Mesodermal cell (in vitro differentiated cells): ENCODE results near the gene MASTL. TPM values are rescaled to one million over a fixed set of nuclear protein-coding genes. Genes with fewer than 3 reads are reported as not detected.

Experiments
- H3K27ac ChIP-seq: 2 replicates; pipeline ENCODE4 v1.7.0; 2013; ENCODE audit warnings: mild to moderate bottlenecking, low read depth, low read length, moderate library complexity; ENCODE audit not compliant: severe bottlenecking
- H3K36me3 ChIP-seq: 2 replicates; pipeline ENCODE4 v1.7.1; 2013; ENCODE audit warnings: mild to moderate bottlenecking, low read length, moderate library complexity; ENCODE audit not compliant: control insufficient read depth, insufficient read depth
- H3K4me1 ChIP-seq: one replicate; pipeline ENCODE4 v1.7.1; 2013; ENCODE audit warnings: mild to moderate bottlenecking, low read length; ENCODE audit not compliant: insufficient read depth, control insufficient read depth, poor library complexity, severe bottlenecking
- H3K4me3 ChIP-seq: 2 replicates; pipeline ENCODE4 v1.7.0; 2013; ENCODE audit warnings: low read length, control low read depth, mild to moderate bottlenecking; ENCODE audit not compliant: insufficient read depth, poor library complexity, severe bottlenecking; ENCODE audit errors: extremely low read depth
- H3K9me3 ChIP-seq: 2 replicates; pipeline ENCODE4 v1.7.1; 2013; ENCODE audit warnings: mild to moderate bottlenecking, low read length, moderate library complexity; ENCODE audit not compliant: control insufficient read depth
- WGBS, 2 experiments: methylation state at CpG; one replicate each; pipeline ENCODE4 v1.1.5; 2013; ENCODE audit warnings: missing lambda C conversion rate in 2 of 2; ENCODE audit not compliant: insufficient coverage in 2 of 2; 5-methylcytosine and 5-hydroxymethylcytosine counted together
- polyA plus RNA-seq, 2 experiments: library from polyadenylated mRNA; stranded (reverse); fragments of 50-300 nt; gene quantifications; one replicate each; pipeline ENCODE4 v1.2.3, GENCODE V29; 2013

The MASTL gene
- 32.9 TPM for polyA plus RNA-seq (2013, experiment 1 of 2)
- 35.5 TPM for polyA plus RNA-seq (2013, experiment 2 of 2)

DNA sequence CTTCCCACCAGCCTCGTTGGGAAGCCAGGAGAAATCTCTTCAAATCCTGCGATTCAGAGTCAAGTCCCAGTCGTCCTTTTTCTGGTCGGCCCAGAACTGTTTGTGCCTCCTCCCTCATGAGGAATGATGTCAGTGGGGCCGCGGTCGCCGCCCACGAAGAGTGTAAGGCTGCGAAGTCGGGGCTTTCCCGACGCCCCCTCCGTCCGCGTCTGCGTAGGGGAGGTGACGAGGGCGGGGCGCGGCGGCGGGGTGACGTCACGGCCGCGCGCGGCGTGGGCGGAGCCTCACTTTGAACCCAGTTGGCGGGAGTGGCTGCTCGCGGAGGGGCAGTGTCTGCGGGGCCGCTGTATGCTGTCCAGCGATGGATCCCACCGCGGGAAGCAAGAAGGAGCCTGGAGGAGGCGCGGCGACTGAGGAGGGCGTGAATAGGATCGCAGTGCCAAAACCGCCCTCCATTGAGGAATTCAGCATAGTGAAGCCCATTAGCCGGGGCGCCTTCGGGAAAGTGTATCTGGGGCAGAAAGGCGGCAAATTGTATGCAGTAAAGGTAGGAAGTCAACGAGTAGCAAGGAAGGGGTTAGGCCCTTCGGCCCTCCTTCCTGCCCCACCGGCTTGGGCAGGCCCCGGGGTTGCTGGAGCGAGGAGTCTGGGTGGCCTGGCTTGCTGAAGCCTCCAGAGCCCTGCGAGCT is at the start of gene MASTL:
Gene MASTL, plus strand, starts transcription at position 287 of the 689 bp plus-strand sequence. Its CDS starts 75 bp downstream, at position 362.
- Histone ChIP-seq H3K36me3 (peaks cover 40% of the 10 kb centered on the region), H3K27ac (peak within 1 kb of the TSS; percentile 98), H3K9me3 (no peaks in the 10 kb centered on the region), H3K4me1 (peaks cover 5% of the 10 kb centered on the region), H3K4me3 (peak within 1 kb of the TSS; percentile 84)
- 0% methylated on average over 29 to 44 of the region's 55 CpGs for WGBS, 2 experiments

DNA sequence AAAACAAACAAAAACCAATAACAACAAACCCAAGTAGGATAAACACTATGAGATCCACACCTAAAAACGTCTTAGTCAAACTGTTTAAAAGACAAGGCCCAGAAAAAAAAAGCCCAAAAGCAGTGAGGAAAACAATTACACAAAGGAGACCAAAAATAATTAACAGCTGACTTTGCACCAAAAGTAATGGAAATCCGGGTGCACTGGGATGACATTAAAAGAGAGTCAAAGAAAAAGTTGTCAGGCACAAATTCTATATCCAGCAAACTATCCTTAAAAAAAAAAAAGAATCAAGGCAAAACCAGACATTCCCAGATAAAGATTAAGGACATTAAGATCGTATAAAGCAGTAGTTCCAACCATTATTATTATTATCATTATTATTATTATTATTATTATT is 47.0 kb upstream of the MASTL start:
- Histone ChIP-seq H3K4me3 (no peak overlapping the region), H3K4me1 (no peaks in the 10 kb centered on the region), H3K36me3 (peaks cover 62% of the 10 kb centered on the region), H3K27ac (no peak overlapping the region), H3K9me3 (no peaks in the 10 kb centered on the region)
- 80 to 86% methylated on average over 1 of the region's 3 CpGs for WGBS, 2 experiments

DNA sequence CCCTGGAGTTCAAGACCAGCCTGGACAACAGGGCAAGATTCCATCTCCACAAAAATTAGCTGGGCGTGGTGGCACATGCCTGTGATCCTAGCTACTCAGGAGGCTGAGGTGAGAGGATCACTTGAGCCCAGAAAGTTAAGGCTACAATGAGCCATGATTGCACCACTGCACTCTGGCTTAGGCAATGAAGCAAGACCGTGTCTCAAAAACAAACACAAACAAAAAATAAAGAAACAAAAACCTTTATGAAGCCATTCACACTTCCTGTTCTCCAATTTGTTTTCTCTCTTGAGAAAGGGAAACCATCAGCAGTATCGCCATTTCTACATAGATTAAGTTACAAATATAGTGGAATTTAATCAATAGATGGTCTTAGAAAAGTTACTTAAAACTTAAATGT is 20.8 kb upstream of the MASTL start:
- WGBS, 2 experiments, result 96 to 100% methylated on average over 1 to 2 of the region's 3 CpGs
- H3K36me3 ChIP-seq, result peaks cover 72% of the 10 kb centered on the region
- no peak overlapping the region for H3K27ac ChIP-seq
- no peak overlapping the region for H3K4me3 ChIP-seq
- H3K9me3 ChIP-seq, result no peaks in the 10 kb centered on the region
- H3K4me1 ChIP-seq, result no peaks in the 10 kb centered on the region

DNA sequence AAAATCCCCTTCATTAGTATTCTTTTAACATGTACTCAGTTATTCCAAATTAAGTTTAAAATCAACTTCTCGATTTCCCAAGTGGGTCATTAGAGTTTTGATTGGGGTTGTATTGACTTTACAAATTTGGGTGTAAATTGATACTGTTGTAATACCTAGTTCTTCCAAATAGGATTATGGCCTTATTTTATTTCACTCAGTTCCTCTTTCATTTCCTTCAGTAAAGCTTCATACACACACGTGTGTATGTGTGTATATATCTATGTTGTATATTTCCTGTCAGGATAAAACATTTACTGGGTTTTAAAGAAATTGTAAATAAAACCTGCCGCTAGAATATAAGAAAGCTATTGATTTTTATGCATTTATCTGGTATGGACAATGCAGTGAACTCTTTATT is 16.9 kb upstream of the MASTL start:
- peaks cover 75% of the 10 kb centered on the region for H3K36me3 ChIP-seq
- H3K27ac ChIP-seq, result no peak overlapping the region
- no peak overlapping the region for H3K4me3 ChIP-seq
- H3K4me1 ChIP-seq, result no peaks in the 10 kb centered on the region
- H3K9me3 ChIP-seq, result no peaks in the 10 kb centered on the region
- 83 to 86% methylated on average over 1 of the region's 3 CpGs for WGBS, 2 experiments

DNA sequence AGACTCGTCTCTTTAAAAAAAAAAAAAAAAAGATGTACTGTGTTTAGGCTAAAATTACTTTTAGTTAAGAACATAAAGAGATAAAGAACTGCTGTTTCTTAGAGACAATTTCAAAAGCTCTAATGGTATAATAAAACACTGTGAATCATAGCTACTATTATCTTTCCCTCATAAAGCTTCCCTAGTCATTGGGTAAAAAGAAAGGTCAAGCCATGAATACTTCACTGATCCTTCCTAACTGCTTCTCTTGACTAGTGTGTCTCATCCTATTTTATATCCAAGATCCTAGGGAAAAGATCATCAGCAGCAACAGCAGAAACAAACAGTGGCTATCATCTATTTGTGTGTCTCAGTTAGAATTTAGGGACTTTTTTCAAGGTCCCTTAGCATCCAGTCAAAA is 11.5 kb upstream of the MASTL start:
- no peak overlapping the region for H3K4me3 ChIP-seq
- H3K36me3 ChIP-seq, result peaks cover 90% of the 10 kb centered on the region
- no peak overlapping the region for H3K27ac ChIP-seq
- no CpG with 5 or more reads among the region's 1 CpG for WGBS, 2 experiments
- no peaks in the 10 kb centered on the region for H3K4me1 ChIP-seq
- H3K9me3 ChIP-seq, result no peaks in the 10 kb centered on the region

DNA sequence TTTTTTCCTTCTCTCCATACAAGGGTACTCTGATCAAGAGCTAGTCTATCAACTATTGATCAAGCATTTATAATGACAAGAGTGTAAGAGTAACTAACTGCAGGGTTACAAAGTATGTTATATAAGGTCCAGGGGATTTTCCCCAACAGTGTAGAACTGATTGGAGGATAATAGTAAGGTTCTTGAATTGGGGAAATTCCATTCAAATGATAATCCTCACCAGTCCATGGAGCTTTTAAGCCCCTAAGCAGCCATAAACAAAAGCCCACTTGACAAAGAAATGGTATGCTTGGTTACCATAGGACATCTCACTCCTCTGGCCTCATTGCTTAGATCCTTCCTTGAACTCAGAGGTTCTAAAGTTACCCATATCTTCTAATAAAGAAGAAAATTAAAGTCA is 9.2 kb upstream of the MASTL start:
- H3K27ac ChIP-seq, result no peak overlapping the region
- no peaks in the 10 kb centered on the region for H3K4me1 ChIP-seq
- no peaks in the 10 kb centered on the region for H3K9me3 ChIP-seq
- H3K4me3 ChIP-seq, result no peak overlapping the region
- H3K36me3 ChIP-seq, result peaks cover 83% of the 10 kb centered on the region

DNA sequence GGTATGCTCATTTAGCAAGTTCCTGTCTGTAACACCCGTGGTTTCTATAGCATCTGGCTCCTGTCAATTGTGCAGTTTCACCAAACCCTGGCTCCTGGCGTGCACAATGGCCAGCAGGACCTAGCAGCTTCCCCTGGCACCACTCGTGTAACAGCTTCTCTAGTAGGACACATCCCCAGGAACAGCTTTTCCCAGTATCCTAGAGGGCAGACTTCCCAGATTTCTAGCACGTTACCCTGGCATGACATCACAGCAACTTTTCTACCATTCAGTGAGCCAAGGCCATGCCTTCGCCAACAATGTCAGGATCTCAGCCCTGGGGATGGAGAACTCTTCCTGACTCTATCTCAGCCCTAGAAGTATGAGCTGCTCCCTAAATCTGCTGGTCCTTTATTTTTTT is 7.5 kb upstream of the MASTL start:
- WGBS, 2 experiments, result 98 to 100% methylated on average over 5 of the region's 5 CpGs
- Histone ChIP-seq H3K36me3 (peaks cover 76% of the 10 kb centered on the region), H3K4me3 (no peak overlapping the region), H3K27ac (no peak overlapping the region), H3K4me1 (peaks cover 4% of the 10 kb centered on the region), H3K9me3 (no peaks in the 10 kb centered on the region)

DNA sequence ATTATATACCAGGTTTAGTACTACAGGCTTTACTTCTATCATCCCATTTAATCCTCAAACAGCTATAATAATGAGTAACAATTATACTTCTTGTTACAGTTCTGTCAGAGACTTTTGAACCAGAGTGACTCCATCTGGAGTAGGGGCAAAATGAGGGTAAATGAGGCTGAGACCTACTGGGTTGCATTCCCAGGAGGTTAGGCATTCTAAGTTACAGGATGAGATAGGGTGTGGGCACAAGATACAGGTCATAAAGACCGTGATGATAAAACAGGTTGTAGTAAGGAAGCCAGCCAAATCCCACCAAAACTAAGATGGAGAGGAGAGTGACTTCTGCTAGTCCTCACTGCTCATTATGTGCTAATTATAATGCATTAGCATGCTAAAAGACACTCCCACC is 4.9 kb upstream of the MASTL start:
- peaks cover 54% of the 10 kb centered on the region for H3K36me3 ChIP-seq
- WGBS, 2 experiments, result 80% methylated on average over 1 of the region's 1 CpG; no CpG with 5 or more reads in 1 of the 2 experiments

DNA sequence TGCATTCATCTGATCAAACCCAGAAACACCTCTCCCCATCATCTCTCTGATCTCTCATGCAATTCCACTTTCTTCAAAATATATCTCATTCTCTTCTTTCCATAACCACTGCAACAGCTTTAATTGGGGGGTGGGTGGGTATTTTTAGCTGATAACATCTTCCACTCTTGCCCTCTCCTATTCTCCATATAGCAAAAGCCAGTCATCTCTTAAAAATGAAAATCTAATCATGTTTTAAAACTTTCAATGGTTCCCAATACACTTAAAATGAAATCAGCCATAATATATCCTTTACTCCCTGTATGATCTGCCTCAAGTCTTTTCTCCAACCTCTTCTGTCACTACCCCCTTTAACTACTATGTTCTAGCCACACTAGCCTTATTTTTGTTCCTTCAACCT is 2.5 kb upstream of the MASTL start:
- peaks cover 5% of the 10 kb centered on the region for H3K4me1 ChIP-seq
- H3K36me3 ChIP-seq, result peaks cover 37% of the 10 kb centered on the region
- no peak overlapping the region for H3K27ac ChIP-seq
- H3K4me3 ChIP-seq, result peak overlapping the region; percentile 84
- H3K9me3 ChIP-seq, result no peaks in the 10 kb centered on the region

More for the DNA sequence above, 4.9 kb upstream of the MASTL start:
- no peak overlapping the region for H3K4me3 ChIP-seq
- H3K27ac ChIP-seq, result no peak overlapping the region
- peaks cover 5% of the 10 kb centered on the region for H3K4me1 ChIP-seq
- no peaks in the 10 kb centered on the region for H3K9me3 ChIP-seq

DNA sequence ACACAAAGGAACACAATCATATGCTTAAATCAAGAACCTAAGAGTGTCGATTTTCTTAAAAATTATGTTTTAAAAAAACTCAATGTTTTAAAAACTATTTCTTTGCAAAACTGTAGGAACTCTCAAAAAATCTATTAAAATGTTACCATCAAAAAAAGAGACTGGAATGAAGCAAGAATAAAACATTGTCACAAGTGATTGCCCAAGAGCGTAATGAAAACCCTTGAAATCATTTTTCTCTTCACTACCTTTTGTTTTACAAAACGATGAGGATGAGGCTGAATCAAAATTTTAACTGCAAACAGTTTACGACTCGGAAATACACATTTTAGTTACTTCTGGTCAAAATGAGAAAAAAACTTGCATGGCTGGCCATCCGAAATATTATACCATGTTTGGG is 1.8 kb upstream of the MASTL start:
- 0% methylated on average over 1 to 2 of the region's 6 CpGs for WGBS, 2 experiments
- peaks cover 36% of the 10 kb centered on the region for H3K36me3 ChIP-seq
- peak overlapping the region; percentile 98 for H3K27ac ChIP-seq
- H3K4me3 ChIP-seq, result peak overlapping the region; percentile 84
- H3K4me1 ChIP-seq, result peaks cover 5% of the 10 kb centered on the region
- H3K9me3 ChIP-seq, result no peaks in the 10 kb centered on the region

DNA sequence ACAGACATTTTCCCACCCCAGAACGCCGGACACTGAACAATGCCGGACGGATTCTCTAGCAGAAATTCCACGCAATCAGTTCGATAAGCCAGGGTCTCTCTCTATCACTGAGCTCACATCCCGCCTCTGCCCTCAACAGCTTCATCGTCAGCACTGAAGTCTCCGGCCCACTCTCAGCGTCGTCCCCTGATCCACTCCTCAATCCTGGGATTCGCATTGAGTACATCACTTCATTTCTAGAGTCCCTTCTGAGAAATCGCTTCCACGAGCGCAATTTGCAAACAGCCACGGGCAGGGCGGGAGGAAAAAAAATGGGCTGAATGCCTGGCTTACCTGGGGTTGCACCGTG is 1.3 kb upstream of the MASTL start:
- no peaks in the 10 kb centered on the region for H3K9me3 ChIP-seq
- H3K4me3 ChIP-seq, result peak overlapping the region; percentile 84
- WGBS, 2 experiments, result 1% methylated on average over 17 of the region's 18 CpGs
- H3K27ac ChIP-seq, result peak overlapping the region; percentile 98
- H3K4me1 ChIP-seq, result peaks cover 5% of the 10 kb centered on the region
- peaks cover 36% of the 10 kb centered on the region for H3K36me3 ChIP-seq
